COLO668 (cell line): Measurements from ENCODE around the gene VARS1.

Experiments used
- DNase-seq: peaks from one replicate; lab custom pipeline; 2025; ENCODE audit not compliant: unreplicated experiment; lab: John Stamatoyannopoulos, UW

The VARS1 gene

DNA sequence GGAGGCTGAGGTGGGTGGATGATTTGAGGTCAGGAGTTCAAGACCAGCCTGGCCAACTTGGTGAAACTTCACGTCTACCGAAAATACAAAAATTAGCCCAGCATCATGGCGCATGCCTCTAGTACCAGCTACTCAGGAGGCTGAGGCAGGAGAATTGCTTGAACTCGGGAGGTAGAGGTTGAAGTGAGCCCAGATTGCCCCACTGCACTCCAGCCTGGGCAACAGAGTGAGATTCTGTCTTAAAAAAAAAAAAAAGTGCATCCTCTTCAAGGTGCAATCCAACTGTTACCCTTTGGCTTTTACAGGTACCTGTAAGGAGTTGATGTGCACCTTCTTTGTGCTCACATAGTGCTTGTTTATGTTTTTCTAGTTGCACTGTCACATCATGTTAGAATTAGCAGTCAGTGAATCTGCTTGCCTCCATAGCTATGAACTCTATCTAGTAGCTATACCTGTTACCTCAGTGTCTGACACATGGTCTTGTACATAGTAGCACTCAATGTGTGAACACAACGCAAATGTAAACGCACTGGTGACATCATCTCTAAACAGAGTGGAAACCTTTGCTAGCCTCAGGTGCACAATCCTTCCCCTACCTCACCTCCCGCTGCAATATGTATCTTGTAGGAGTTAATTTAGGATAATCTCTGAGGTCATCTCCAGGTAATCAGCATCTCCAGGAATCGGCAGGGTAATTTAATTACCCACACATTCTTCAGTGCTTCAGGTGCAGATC is 46.1 kb downstream of the VARS1 start:
- no peak for DNase-seq
